ENCODE measurements around the gene PLCB1.

- TF ChIP-seq EZH2 (IDR thresholded peaks at IDR 0.05; ENCODE audit: low read length, unreplicated experiment) (no peak), CTCF (conservative IDR thresholded peaks at IDR 0.05; ENCODE audit: low read depth, low read length) (no peak), EZH2phosphoT487 (IDR thresholded peaks at IDR 0.05; ENCODE audit: borderline replicate concordance, low read length) (no peak)
These were observed 78.7 kb downstream of the PLCB1 start for GRCh38 chr20:8210749-8211148.

All from PC-3 (cell line).